Hematopoietic multipotent progenitor cell treated with erythropoietin and hydrocortisone succinate and interleukin-3 and kit ligand, for 17 days (in vitro differentiated cells): ENCODE results near the gene ARHGAP36.

Experiments
- DNase-seq: peaks from one replicate; pipeline ENCODE4 v3.0.0-alpha.2; 2015; ENCODE audit warnings: low spot score

ARHGAP36 gene

GRCh38 chrX:131072871-131073571 is 14.9 kb downstream of the ARHGAP36 start:
- no peak for DNase-seq

- DNase-seq = no peak
Observed at GRCh38 chrX:131073607-131074006, 15.5 kb downstream of the ARHGAP36 start.

GRCh38 chrX:131081772-131082740 is 23.9 kb downstream of the ARHGAP36 start:
- no peak for DNase-seq

GRCh38 chrX:131083510-131084142 is 25.5 kb downstream of the ARHGAP36 start:
- DNase-seq = no peak

- no peak for DNase-seq
Observed at GRCh38 chrX:131084145-131084544, 26.0 kb downstream of the ARHGAP36 start.

- DNase-seq = no peak
Observed at GRCh38 chrX:131136776-131137175, 78.6 kb downstream of the ARHGAP36 start.

GRCh38 chrX:131139072-131139471 is 80.9 kb downstream of the ARHGAP36 start:
- DNase-seq = no peak
